AG20443 (cell line): Measurements from ENCODE around the gene SNRPF.
"Not testable (repeated sequence)": the region's sequence is repeated elsewhere in the genome, so short reads cannot be mapped to it uniquely, and the experiment has no call there.

Experiments
- DNase-seq: peaks from one replicate; pipeline ENCODE4 v3.0.0; 2012; ENCODE audit warnings: low spot score, mixed read lengths

The SNRPF gene

DNA sequence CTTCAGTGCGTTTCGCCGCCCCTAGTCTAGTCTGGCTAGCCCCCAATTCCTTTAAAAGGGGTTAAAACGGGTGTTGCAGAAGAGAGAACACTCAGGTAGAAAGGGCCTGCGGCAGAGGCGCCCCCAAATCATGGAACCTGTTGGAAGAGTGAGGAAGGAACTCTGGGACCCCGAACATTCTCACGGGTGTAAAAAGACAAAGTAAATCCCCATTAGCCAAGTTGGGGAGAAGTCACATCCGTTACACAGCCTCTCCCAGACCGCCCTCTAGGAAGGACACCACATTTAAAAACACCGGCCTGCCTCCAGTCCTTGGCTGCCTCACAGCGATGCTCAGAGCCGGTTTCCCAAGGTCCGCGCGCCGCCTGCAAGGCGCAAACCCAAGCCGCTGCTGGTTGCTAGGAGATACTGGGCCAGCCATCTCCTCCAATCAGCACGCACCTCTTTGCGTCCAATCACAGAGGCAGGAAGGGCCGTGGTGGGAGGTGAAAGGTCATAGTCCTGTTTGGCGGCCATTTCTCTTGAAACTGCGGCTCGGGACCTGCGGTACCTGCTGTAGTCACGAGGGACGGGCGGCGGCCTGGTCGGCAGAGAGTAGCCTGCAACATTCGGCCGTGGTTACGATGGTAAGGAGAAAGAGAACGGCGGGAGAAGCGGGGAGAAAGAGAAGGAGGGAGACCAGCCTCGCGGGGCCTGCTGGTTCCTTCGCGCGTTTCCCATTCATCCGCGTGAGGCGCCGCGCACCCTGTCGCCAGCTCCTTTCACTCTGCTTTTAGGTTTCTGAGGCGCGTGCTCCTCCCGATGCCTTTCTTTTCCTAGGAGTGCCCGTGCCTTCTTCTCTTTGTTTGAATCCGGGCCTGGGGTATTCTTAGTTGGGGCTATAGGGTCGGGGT lies at the start of gene SNRPF:
Gene SNRPF, plus strand, starts transcription at position 502 of the 893 bp plus-strand sequence. Its CDS starts 122 bp downstream, at position 624.
- peak; percentile 100 for DNase-seq

DNA sequence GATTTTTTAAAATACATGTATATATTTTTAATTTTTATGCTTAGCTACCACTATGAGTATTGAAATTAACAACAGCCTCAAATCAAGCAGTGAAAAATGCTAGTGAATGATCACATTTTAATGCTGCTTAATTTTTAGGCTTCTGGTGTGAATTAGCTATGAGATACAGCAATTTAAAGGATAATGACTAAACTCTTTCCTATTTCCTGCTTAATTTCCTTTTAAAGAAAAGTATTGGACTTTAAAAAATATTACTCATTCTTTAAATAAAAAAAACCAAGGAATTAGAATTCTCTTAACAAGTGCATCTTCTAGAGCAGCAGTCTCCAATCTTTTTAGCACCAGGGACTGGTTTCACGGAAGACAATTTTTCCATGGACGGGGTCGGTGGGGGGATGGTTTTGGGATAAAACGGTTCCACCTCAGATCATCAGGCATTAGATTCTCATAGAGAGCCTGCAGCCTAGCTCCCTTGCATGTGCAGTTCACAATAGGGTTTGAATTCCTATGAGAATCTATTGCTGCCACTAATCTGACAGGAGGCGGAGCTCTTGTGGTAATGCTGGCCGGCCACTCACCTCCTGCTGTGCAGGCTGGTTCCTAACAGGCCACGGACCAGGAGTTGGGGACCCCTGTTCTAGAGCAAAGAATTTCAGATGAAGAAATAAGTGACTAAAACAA lies 49.6 kb upstream of the SNRPF start:
- DNase-seq: no peak

DNA sequence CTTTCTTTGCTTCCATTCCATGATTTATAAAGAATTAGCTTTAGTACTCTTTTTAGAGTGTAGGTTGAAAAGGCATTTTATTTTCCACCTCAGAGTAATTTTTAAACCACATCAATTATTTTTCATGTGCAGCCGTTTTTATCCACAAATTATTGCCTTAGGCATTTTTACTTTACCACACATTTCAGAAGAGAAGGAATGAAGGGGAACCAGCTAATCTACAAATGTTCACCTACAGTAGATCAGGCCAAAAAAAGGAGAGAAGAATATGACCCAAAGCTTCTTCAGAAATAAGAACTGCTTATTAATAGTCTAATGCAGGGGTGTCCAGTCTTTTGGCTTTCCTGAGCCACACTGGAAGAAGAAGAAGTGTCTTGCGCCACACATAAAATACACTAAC lies 48.3 kb upstream of the SNRPF start:
- no peak for DNase-seq

DNA sequence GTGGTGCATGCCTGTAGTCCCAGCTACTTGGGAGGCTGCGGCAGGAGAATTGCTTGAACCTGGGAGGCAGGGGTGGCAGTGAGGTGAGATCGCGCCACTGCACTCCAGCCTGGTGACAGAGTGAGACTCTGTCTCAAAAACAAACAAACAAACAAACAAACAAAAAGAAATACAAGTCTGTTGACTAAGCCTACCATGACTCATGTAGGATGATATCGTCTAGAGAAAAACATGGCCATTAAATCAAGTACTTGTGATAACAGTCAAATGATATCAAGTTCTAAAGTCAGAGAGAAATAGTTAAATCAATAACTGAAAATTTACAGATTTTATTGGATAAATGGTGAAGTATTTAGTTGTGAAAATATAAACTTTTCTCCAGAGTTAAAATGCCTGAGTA lies 46.6 kb upstream of the SNRPF start:
- not testable (repeated sequence) for DNase-seq

DNA sequence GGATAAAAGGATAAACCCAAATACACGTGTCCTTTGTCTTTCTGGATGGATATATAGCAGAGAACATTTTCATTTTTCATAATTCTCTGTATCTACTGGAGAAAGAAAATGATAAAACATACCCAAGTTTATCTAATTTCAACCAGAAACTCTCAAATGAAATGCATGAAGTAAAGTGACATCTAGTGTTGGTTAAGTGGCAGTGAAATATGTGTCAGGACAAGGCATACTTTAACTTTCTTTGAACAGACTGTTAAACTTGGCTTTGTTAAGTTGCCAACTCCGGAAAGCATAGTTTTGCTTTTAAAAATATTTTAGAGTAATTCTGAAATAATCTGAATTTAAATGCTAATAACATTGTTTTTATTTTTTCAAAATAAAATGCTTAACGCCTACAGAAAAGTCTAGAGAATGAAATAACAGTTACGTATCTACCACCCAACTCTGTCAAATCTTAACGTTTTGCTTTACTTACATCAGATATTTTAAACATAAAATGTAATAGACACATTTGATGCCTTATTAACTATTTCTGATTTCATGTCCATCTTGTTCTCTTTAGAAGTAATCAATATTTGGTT lies 43.0 kb upstream of the SNRPF start:
- peak; percentile 51 for DNase-seq

DNA sequence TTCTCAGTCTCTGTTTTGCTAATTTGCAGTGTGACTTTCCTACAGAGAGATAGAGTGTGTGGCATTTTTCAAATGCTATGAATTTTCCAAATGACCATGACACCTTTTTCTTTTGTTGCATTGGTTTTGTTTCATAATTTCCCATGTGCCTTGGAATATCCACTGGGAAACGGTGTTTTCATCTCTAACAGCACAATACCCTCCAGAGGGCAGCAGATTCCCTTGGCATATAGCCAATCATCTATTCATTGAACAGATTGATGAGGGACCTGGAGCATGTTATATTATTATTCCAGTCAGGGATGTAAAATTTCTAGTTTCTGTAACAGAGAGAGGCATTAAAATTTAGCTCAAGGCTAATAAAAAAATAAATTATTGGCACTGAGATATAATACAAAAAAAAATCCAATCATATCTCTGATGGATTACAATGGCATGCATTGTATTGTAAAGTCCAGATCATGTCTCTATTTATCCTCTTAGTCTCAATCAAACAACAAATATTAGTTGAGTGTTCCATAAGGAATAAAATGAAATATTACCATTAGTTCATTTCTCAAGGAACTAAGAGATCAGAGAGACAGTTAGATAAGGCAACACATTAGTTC lies 38.6 kb upstream of the SNRPF start:
- peak; percentile 62 for DNase-seq

DNA sequence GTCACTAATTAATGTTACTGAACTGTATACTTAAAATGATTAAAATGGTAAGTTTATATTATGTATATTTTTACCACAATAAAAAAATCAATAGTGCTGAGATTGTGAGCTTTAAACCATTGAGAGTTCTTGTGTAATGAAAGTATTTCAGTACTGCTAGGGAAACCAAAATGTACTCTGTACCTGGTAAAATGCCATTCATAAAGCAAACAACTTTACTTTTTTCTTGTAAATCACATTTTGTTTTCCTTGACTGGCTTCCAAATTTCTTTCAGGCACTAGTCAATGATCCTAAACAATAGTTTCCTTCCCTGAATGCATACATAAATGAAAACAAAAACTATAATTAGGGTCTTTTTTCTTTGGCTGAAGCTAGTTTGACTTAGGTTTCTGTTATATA lies 29.4 kb upstream of the SNRPF start:
- DNase-seq: no peak

DNA sequence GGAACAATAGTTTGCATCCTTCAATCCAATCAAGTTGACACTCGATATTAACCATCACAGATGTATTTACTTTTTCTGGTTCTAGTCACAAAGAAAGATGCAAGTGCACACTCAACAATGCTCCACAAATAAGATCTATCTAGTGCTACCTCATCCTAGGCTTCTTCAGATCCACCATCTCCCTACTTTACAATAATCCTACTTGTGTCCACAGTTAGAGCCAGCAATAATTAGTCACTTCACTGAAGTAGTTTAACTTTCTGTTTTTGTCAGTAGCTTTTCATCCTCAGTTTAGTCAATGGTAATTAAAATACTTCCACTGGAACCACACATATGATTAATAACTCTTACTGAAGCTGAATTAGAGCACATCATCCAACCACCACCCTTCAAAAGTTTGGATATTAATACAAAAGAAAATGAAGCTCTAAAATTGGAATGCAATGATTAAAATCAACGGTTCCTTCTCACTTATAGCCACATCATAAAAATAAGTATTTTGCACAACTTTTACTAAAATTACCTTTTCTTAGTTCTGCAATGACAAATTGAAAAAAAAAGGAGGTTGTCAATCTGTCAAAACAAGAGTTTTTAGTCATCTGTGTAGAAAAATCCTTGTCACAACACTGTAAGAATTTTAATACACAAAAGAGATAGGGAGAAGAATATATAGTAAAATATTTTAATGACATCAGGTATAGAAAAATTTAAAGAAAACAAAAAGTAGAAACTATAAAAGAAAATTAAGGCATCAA lies 28.2 kb upstream of the SNRPF start:
- no peak for DNase-seq

DNA sequence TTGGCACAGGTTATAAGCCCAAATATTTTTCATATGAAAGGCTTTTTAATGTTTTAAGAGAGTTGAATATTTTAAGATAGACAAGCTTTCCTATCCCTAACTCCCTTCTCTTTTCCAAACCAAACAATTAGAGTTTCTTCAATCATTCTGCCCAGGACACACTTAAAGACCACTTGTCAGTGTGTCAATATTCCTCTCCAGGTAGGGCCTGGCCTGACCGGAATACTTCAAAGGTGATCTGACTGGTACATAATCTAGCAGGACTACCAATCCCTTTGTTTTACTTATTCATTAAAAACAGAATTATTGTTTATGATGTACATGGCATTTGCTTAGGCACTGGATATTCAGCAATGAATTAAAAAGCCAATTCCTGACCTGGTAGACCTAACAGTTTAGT lies 24.2 kb upstream of the SNRPF start:
- DNase-seq: no peak

DNA sequence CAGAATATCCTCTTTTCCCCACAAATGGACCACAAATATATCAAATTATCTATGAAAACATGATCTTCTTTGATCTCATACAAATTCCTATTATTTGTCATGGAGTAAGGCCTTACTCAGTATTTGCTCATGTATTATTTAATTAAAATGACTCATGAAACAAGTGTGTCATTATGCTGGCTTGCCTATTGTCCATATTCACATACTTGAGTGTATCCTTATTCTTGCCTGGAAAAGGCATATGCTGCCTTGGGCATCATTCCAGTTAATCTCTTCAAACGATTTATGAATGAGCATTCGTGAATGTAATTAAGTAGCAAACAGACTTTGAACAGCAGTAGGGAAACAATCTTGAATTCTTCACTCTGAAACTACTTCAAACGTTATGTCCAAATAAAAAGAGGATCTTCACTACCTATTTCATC lies 22.6 kb upstream of the SNRPF start:
- peak; percentile 35 for DNase-seq

DNA sequence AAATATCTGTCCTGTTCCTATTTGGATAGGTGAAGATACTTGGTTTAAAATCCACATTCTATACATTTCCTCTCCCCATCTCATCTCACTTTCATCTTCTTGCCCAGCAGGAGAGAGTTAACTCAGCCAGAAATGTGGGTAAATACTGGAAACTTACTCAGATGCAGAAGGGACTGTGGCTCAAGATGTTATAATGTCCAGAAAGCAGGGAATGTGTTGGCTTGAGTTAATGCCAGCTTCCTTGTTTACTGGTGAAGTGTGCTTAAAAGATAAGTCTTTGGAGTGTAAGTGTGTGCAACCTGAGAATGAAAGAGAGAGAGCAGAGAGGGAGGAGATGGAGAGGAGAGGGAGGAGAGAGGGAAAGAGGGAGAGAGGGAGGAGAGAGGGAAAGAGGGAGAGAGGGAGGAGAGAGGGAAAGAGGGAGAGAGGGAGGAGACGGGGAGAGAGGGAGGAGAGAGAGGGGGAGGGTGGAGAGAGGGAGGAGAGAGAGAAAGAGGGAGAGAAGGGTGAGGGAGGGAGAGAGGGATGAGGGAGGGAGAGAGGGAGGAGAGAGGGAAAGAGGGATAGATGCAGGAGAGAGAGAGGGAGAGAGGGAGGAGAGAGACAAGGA lies 22.0 kb upstream of the SNRPF start:
- peak; percentile 36 for DNase-seq

DNA sequence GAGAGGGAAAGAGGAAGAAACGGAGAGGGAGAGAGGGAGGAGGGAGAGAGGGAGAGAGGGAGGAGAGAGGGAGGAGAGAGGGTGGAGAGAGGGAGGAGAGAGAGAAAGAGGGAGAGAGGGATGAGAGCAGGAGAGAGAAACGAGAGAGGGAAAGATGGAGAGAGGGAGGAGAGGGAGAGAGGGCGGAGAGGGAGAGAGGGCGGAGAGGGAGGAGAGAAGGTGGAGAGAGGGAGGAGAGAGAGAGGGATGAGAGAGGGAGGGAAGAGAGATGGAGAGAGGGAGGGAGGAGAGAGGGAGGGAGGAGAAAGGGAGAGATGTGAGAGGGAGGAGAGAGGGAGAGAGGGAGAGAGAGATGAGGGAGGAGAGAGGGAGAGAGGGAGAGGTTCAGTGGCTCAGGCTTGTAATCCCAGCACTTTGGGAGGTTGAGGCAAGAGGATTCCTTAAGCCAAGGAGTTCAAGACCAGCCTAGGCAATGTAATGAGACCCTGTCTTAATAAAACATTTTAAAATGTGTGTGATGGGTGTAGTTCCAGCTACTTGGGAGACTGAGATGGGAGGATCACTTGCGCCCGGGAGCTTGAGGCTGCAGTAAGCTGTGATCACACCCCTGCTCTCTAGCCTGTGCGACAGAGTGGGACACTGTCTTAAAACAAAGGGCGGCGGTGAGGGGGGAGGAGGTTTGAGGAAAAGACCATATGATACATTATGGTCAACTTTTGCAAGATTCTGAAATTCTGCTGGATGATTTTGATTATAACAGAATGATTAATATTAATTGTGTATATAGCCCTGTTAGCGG lies 21.3 kb upstream of the SNRPF start:
- no peak for DNase-seq

DNA sequence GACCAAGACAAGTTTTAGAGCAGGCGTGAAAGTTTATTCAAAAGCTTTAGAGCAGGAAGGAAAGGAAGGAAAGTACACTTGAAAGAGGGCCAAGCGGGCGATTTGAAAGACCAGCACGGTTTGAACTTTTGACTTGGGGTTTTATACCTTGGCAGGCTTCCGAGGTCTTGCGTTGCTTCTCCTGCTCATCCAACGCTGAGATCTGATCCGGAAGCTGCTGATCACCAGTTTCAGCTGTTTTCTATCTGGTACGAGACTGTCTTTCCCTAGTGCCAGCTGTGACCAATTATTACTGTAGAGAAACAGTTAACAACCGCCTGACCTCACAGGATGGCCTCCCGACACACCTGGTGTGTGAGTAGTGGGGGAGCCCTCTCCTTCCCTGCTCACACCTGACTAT lies 20.6 kb upstream of the SNRPF start:
- peak; percentile 42 for DNase-seq

DNA sequence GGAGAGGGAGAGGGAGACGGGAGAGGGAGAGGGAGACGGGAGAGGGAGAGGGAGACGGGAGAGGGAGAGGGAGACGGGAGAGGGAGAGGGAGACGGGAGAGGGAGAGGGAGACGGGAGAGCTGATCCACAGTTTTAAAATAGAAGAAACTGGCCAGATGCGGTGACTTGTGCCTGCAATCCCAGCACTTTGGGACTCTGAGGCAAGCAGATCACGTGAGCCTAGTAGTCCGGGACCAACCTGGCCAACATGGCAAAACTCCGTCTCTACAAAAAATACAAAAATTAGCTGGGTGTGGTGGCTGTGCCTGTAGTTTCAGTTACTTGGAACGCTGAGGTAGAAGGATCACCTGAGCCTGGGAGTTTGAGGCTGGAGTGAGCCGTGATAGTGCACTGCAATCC lies 16.3 kb upstream of the SNRPF start:
- DNase-seq: not testable (repeated sequence)

DNA sequence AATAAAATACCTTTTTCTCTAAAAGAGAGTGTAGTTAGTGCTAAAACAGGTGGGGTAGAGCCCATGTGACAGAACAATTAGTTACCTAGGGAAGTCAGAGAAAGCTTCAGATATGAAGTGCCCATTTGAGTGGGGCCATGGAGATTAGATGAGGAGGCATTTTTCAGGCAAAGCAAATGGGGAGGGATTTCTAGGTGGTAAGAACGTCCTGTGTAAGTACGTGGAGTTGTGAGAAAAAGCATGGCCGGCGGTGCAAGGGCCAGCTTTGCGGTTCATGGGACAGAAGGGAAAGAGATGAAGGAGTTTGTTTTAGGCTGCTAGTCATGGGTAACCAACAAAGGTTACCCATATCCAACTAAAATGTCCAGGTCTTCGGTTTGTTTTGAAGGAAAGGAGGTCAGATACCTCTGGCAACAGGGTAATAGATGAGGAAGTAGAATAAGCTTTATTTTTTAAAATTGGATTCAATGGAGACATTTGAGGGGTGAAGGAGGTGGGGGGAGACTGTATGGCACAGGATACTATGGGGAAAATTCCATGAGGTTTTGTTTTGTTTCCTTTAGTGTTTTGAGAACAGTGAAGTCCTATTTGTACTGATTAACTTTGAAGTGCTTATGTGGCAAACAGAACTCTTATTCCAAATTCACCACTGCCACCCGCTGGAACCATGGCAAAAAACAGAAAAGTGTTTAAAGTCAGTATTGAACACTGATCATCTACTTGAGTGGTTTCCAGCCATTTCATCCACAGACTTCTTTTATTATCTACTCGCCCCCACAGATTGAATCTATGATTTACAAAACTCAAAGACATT lies 10.0 kb upstream of the SNRPF start:
- peak; percentile 36 for DNase-seq

DNA sequence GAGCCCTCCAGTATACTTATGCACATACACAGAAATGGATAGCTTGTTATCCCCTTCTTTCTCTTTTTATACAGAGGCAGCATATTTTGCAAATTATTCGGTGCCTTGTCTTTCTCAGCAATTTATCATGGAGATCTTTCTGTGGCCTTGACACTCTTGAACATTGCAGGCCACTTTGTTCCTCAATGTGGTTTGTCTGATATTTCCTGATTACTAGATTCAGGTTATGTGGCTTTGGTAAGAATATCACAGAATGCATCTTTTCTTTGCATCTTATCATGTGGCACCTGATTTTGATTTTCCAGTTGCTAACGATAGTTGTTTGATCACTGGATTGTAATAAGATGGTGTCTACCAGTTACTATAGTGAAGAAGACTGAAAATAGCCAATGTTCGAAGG lies 7.1 kb upstream of the SNRPF start:
- DNase-seq: no peak

DNA sequence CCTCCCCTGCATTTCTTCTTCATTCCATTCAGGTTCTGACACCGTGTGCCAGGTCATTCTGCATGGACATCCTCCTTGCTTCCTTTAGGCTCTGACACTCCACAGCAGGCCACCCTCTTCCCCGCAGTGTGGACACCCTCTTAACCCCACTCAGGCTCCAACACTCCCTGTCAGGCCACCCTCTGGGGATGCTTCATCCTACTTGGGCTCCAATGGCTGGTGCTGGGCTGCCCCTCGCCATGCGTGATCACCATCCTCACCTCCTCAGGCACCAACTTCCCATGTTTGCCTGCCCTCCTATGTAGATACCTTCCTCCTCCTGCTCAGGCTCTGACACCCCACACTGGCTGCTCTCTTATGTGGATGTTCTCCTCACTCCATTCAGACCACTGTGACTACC lies 6.6 kb upstream of the SNRPF start:
- DNase-seq: no peak

DNA sequence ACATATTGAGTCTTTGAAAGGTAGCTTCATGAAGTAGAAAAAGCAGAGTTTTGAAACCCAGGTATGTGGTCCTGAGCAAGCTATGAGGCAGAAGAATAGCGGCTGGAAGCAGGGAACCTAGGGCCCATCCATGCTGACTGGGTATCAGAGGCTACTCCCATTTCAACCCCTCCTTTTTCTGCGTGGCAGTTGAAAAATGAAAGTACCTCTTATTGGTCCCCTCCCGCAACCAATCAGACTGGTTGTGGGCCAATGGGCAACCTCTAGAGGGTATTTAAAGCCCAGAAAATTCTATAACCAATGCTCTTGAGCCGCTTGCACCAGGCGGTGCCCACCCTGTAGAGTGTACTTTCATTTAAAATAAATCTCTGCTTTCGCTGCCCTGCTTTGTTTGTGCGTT lies 1.6 kb upstream of the SNRPF start:
- DNase-seq: no peak

DNA sequence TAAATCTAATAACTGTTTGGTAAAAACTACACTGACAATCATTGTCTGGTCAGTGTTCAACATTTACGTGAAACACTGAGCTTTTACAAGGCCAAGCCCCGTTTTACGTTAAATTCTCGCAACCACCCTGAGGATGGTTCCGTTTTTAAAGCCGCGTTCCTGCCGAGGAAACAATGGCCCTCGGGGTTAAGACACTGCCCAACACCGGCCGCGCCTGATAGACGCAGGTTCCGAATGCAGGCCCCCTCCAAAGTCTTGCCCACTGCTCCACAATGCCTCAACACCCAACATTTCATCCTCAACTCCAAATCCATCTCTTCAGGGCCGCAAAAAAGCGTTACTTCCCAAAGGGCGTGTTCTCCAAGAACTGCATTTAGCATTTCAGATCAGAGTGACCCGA lies 953 bp upstream of the SNRPF start:
- DNase-seq: no peak

DNA sequence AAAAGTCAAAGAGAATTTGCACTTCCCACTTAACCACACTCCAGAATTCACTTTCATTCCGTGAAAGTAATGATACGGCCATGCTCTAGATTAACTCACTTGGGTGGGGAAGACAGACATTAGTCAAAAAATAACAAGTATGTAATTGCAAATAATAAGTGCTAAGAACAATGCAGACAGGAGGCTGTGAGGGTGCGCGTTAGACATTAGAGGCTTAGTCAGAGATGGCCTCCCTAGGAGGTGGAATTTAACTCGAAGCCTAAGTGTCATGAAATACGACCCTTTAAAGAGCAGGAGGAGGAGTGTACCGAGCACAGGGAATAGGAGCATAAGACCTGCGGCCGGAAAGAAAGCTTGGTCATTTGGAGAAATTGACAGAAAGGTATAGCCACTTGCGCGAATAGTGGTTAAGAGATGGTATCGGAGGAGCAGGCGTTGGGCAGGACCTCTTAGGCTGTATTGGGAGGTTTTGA lies 628 bp downstream of the SNRPF start:
- peak; percentile 25 for DNase-seq
